Right ventricle myocardium inferior (tissue), 1 donor: ENCODE data around the gene PDE6D. TPM values are rescaled to one million over a fixed set of nuclear protein-coding genes. Genes with fewer than 3 reads are reported as not detected.

Source experiments
- ATAC-seq: fragments of 200-7000 bp; cut with Tn5 transposase; one replicate; pipeline ENCODE4 v1.9.1; 2020; ENCODE audit warnings: mild to moderate bottlenecking, moderate library complexity
- DNase-seq: peaks from one replicate; pipeline ENCODE4 v3.0.0; 2021; ENCODE audit errors: missing footprints
- intact Hi-C: fragments of 100-400 bp; cut with DNase I; formaldehyde crosslinking; loops from one replicate; pipeline ENCODE4 v1.11.0; 2022
- total RNA-seq: library from RNA; stranded (reverse); fragmentation: NEBNext Ultra II Directional; extraction: Animal tissue kit (Norgen Biotek cat#: 25700); gene quantifications from one replicate; pipeline ENCODE4 v1.2.1, GENCODE V29; 2021
- donor health status: DM: no; HTN: yes; CAD: no; lungs with severe emphysema.

Gene PDE6D
- total RNA-seq, 1 donor from 2014 or later: 14.5 TPM

- intact Hi-C loops: loop anchor here (5.0 kb wide), 1 partner anchor 70 kb away; the partner anchor contains the start of gene PDE6D
- ATAC-seq: no peak
- no peak for DNase-seq
Measured at GRCh38 chr2:231711677-231712450, 69.2 kb downstream of the PDE6D start.

DNA sequence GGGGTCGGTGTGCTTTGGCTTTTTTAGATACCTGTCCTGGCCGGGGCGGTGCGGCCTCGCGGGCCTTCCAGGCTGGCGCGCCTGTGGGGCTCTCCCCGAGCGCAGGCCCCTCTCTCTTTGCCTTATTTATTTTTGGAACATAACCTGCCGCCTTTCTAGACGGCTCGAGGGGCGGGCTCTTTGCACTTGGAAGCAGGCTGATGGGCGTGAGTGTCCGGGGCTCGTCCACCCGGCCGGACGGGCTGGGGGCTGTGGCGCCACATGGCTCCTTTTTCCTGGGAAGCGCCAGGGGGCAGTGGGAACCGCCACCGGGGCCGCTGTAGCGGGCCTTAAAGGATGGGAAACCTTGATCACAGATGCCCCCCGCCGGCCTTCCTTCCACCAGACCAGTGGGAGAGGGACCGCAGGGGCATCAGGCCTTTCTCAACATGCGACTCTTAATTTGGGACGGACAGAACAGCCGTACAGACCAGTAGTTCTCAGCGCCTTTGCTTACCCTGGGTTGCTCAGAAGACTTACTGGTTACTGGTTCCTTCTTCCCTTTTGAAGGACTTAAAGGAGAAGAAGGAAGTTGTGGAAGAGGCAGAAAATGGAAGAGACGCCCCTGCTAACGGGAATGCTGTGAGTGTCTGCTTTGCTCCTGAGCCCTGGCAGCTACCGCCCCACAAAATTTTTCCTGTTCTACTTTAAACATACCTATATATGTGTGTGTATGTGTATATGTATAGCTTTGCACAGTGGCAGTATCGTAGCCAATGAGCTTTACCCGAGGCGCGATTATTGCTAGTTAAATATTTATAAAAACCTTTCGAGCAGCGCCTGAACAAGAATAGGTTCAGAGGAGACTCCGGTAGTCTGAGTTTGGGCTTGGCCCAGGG lies 70.0 kb downstream of the PDE6D start:
- DNase-seq (peak; percentile 75), ATAC-seq (no peak)
- intact Hi-C loops: loop anchor here (1.0 to 5.0 kb wide), 3 partner anchors 30 to 99 kb away; partner anchors contain the start of gene PDE6D

- ATAC-seq: peak; percentile 41
- intact Hi-C loops: loop anchor here (1.0 to 10.0 kb wide), 4 partner anchors 29 to 245 kb away; partner anchors contain the start of genes NCL and PDE6D
Measured at GRCh38 chr2:231709981-231710798, 70.9 kb downstream of the PDE6D start.

DNA sequence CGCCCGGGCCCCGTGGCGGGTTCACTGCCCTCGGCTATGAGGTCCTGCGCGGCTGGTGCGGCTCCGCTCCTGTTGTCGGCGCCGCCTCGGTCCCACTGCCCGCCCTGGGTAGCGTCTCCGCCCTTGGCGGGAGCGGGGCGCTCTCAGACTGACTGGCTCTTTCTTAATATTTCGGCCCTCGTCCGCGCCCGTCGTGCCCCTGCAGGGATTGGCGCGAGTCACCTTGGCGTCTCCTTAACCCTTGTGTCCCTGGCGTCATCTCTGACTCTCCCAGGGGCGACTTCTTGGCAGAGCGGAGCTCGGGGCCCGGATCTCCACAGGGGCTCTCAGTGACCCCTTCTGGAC lies 71.5 kb downstream of the PDE6D start:
- intact Hi-C loops: loop anchor here (10.0 kb wide), 1 partner anchor 245 kb away; the partner anchor contains the start of gene NCL
- peak; percentile 81 for DNase-seq
- no peak for ATAC-seq

More at GRCh38 chr2:231709981-231710798, 70.9 kb downstream of the PDE6D start:
- DNase-seq: peak; percentile 91

DNA sequence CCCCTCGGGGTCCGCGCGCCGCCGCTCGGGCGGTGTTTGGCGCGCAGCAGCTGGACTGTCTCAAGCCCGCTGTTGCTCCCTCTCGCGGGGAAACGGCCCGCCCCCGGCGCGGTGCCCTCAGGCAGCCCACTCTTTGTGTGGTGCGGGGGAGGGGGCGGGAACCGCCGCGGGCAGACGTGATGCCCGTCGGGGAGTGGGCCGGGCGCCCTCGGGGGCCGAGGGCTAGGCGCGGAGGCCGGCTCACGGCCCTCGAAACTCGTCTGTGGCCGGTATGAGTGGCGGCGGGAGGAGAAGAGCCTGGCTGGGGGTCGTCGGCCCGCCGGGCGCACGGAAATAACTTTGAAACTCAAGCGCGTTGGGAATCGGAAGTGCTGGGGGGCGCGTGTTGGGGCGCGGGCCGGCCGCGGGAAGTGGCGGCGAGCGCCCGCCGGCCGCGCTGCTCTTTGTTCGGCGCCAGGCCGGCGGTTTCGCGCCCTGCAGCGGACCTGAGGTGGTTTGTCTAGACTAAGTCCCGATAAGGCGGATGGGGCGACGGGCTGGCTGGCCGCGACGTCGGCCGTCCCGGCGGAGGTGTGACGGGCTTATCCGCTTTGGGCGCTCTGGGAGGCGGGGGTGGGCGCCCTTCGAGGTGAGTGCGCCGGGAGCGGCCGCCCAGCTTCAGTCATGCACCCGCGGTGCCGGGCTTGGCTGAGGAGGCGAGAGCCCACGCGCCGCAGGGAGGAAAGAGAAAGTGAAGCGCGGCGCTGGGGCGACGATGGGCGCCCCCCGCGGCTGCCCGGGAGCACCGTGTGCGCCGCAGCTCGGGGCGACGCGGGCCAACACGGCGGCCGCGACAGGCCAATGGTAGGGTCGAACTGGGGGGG lies 72.1 kb downstream of the PDE6D start:
- intact Hi-C loops: loop anchor here (10.0 kb wide), 1 partner anchor 244 kb away; the partner anchor contains the start of gene NCL
- DNase-seq (peak; percentile 85), ATAC-seq (no peak)

DNA sequence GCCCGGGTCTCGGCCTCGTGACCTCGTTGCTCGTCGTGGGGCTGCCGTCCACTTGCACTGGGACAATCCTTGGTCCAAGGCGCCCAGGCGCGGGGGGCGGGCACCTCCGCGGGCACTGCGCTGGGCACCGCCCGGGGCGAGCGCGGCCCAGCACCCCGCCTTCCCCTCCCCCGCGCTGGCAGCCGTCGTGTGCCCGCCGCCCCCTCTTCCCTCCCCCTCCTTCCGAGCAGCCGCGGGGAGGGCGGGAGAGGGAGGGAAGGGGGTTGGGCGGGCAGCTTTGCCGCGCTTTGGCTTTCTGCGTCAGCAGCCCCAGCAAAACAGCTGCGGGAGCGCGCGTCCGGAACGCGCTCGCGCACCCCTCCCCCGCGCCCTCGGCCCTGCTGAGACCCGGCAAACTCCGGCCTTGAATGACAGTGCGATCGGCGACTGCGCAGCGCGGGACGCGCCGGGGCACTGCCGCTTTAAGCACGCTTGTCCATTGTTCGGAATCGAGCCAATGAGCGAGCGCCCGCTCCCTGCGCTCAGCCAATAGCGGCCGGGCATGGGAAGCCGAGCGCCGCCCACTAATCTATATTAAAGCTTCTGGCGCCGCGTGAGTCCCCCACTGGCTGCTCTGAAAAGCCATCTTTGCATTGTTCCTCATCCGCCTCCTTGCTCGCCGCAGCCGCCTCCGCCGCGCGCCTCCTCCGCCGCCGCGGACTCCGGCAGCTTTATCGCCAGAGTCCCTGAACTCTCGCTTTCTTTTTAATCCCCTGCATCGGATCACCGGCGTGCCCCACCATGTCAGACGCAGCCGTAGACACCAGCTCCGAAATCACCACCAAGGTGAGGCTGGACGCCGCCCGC lies 72.9 kb downstream of the PDE6D start, which contains the start of gene PTMA:
Gene PTMA (plus strand): TSS at position 599 of the 846 bp plus-strand sequence. CDS start 182 bp downstream, at position 781.
- peak; percentile 83 for ATAC-seq
- peak; percentile 99 for DNase-seq
- intact Hi-C loops: loop anchor here (1.0 to 10.0 kb wide), 2 partner anchors 46 to 243 kb away; partner anchors contain the start of gene NCL

DNA sequence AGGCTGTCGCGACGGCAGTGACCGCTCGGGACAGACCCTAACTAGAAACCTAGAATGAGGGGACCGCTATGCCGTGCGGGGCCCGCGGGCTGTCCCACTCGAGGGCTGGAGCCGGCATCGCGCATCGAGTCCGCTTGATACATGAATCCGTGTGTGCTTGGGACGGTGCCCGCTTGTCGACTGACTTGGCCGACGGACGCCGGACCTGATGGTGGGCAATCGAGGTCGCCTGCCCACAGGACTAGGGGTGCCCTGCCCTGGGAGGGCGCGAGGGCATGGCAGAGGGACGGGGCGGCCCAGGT lies 73.5 kb downstream of the PDE6D start:
- ATAC-seq: no peak
- DNase-seq: peak; percentile 87
- intact Hi-C loops: loop anchor here (1.0 to 10.0 kb wide), 2 partner anchors 45 to 243 kb away; partner anchors contain the start of gene NCL

- ATAC-seq (peak; percentile 68), DNase-seq (peak; percentile 98)
- intact Hi-C loops: loop anchor here (1.0 to 10.0 kb wide), 2 partner anchors 45 to 242 kb away; partner anchors contain the start of gene NCL
Measured at GRCh38 chr2:231706731-231707624, 74.1 kb downstream of the PDE6D start.

GRCh38 chr2:231704017-231704416 lies 77.1 kb downstream of the PDE6D start:
- no peak for ATAC-seq
- intact Hi-C loops: loop anchor here (10.0 kb wide), 1 partner anchor 239 kb away; the partner anchor contains the start of gene NCL
- no peak for DNase-seq

- DNase-seq (peak; percentile 72), ATAC-seq (no peak)
- intact Hi-C loops: loop anchor here (10.0 kb wide), 1 partner anchor 237 kb away; the partner anchor contains the start of gene NCL
Measured at GRCh38 chr2:231701456-231702373, 79.4 kb downstream of the PDE6D start.

DNA sequence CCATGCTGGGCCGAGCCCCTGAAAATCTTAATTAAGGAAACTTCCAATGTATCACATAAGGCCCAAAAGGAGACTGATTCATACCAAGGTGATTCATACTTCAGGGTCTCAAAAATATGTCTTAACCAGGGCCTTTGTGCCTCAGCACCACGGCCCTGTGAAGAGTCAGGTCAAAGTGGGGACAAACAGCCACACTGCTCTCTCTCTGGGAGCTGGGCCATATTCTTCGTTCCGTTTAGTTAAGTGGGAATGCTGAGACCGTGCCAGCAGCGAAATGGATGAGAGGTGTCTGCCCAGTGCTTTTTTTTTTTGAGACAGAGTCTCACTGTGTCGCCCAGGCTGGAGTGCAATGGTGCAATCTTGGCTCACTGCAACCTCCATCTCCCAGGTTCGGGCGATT lies 82.1 kb downstream of the PDE6D start:
- ATAC-seq (peak; percentile 78), DNase-seq (no peak)
- intact Hi-C loops: no loop called here

DNA sequence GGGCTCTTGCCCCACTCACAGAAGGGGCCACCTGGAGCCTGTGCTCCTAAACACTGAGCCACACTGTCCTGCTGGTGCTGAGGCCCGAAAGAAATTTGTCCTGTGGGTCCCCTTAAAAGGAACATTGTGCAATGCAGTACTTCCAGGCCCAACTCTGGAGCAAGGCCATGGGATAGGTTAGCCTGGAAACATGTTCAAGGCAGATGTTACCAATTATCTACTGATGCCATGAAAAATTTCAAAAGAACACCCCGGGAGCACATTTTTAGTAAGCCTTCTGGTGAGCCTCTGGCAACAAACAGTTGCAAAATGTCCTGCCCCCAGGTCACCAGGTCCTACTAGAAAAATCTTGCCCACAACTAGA lies 85.1 kb downstream of the PDE6D start:
- DNase-seq (no peak), ATAC-seq (peak; percentile 62)
- intact Hi-C loops: no loop called here

- intact Hi-C loops: no loop called here
- no peak for ATAC-seq
- DNase-seq: no peak
Measured at GRCh38 chr2:231693956-231694355, 87.1 kb downstream of the PDE6D start.

- no peak for DNase-seq
- intact Hi-C loops: no loop called here
- no peak for ATAC-seq
Measured at GRCh38 chr2:231692847-231693246, 88.2 kb downstream of the PDE6D start.
